Measurements from ENCODE around the gene PLTP. TPM values are rescaled to one million over a fixed set of nuclear protein-coding genes. Genes with fewer than 3 reads are reported as not detected.

The PLTP gene
- total RNA-seq, 1 experiment from 2014 or later: 4.7 TPM

GRCh38 chr20:45924391-45925261, 12.7 kb upstream of the PLTP start:
- CTCF ChIA-PET: no interaction called here
- Histone ChIP-seq H3K4me1 (ENCODE audit: control insufficient read depth in 1 of 2, insufficient read depth in 2 of 2, low read length in 2 of 2) (no peaks in the 10 kb centered on the region), H3K9ac (ENCODE audit: low read length) (no peak overlapping the region), H3K4me2 (ENCODE audit: low read length) (no peak overlapping the region), H3K27me3 (ENCODE audit: insufficient read depth, low read length) (no peaks in the 10 kb centered on the region), H3K4me3 (replicated peaks in 1 of 2; ENCODE audit: low read depth in 1 of 2, low read length in 2 of 2) (no peak overlapping the region), H3K9me3 (ENCODE audit: control insufficient read depth in 1 of 2, insufficient read depth in 1 of 2, low read depth in 1 of 2, low read length in 2 of 2) (no peaks in the 10 kb centered on the region), H4K20me1 (ENCODE audit: insufficient read depth) (no peaks in the 10 kb centered on the region), H3K79me2 (ENCODE audit: insufficient read depth, low read length) (no peaks in the 10 kb centered on the region), H2AFZ (ENCODE audit: low read depth, low read length, poor library complexity, severe bottlenecking) (no peak overlapping the region), H3K36me3 (ENCODE audit: control insufficient read depth in 1 of 2, insufficient read depth in 2 of 2, low read length in 2 of 2) (no peaks in the 10 kb centered on the region), H3K9me2 (ENCODE audit: insufficient read depth) (no peaks in the 10 kb centered on the region), H3K27ac (ENCODE audit: low read depth, low read length) (no peak overlapping the region)
- RAD21 ChIA-PET (ENCODE audit: low non-redundant PET in 1 of 2, low total read pairs in 2 of 2, uncharacterized antibody in 2 of 2, unreplicated experiment in 2 of 2): no interaction called here
- ATAC-seq: no peak
- DNase-seq (ENCODE audit: low read depth, low spot score): no peak
- intact Hi-C loops (cut with micrococcal nuclease): no loop called here
- POLR2A ChIA-PET: interaction anchor here (2.6 kb wide), 1 partner anchor 10 kb away, joined by 15 read pairs; the partner anchor contains the start of gene PCIF1
- TF ChIP-seq SP1 (IDR thresholded peaks at IDR 0.05; ENCODE audit: low read depth) (no peak), CBX3 (IDR thresholded peaks at IDR 0.05; ENCODE audit: low read depth) (no peak), POLR2A (IDR thresholded peaks at IDR 0.05; ENCODE audit: borderline replicate concordance, extremely low read depth, insufficient read depth, insufficient read length) (no peak), TCF7L2 (IDR thresholded peaks at IDR 0.05; ENCODE audit: borderline replicate concordance, extremely low read depth, insufficient read depth, insufficient read length) (no peak), EZH2 (IDR thresholded peaks at IDR 0.05) (no peak), CEBPB (IDR thresholded peaks at IDR 0.05; ENCODE audit: low read depth) (no peak), ELF1 (IDR thresholded peaks at IDR 0.05; ENCODE audit: borderline replicate concordance, low read depth) (no peak), RAD21 (IDR thresholded peaks at IDR 0.05; ENCODE audit: low read depth) (no peak), SRF (IDR thresholded peaks at IDR 0.05; ENCODE audit: low read depth) (no peak), ZNF274 (IDR thresholded peaks at IDR 0.05; ENCODE audit: low read depth, low read length) (no peak), ATF3 (IDR thresholded peaks at IDR 0.05) (no peak), ZBTB33 (IDR thresholded peaks at IDR 0.05; ENCODE audit: extremely low read depth, insufficient replicate concordance, low read length) (no peak), CTCF (IDR thresholded peaks at IDR 0.05 in 2 of 3, conservative IDR thresholded peaks at IDR 0.05 in 1 of 3; ENCODE audit: borderline replicate concordance in 1 of 3, insufficient read depth in 1 of 3, low read depth in 2 of 3, low read length in 2 of 3) (no peak), JUND (IDR thresholded peaks at IDR 0.05) (no peak)
- BruUV-seq (replicated peaks): no TSS peak

Measured in HCT116 (cell line).